Measurements from ENCODE around the gene NLGN1. TPM values are rescaled to one million over a fixed set of nuclear protein-coding genes. Genes with fewer than 3 reads are reported as not detected.

Gene NLGN1
- total RNA-seq, 1 donor from 2014 or later = 4.5 TPM

GRCh38 chr3:173905381-173905780 is 507.8 kb downstream of the NLGN1 start:
- no peak overlapping the region for H3K4me3 ChIP-seq (ENCODE audit: low read depth, low read length)
- no peak for DNase-seq (ENCODE audit: low read depth)
- TF ChIP-seq CTCF (IDR thresholded peaks at IDR 0.05; ENCODE audit: insufficient read depth, low read length, poor library complexity, severe bottlenecking) = no peak
- H3K36me3 ChIP-seq (ENCODE audit: control insufficient read depth, insufficient read depth, low read length) = no peaks in the 10 kb centered on the region
- no peaks in the 10 kb centered on the region for H3K27me3 ChIP-seq (ENCODE audit: control insufficient read depth, insufficient read depth, low read length)

DNA sequence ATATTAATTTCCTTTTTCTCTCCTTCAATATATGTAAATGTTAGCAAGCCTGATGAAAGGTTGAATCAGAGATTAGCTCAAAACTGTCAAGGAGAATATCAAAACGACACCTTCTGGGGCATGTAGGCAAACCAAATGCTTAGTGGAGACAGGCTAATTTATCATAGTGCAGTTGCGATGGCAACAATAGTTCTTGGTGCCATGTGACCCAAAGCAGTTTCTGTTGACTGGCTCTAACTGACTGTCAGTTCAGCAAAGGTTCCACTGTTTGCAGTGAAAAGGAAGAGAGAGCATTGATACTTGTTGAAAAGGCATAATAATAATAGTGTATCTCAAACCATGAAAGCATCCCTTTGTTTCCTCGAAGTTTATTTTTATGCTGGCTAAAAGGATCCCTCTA is 513.9 kb downstream of the NLGN1 start:
- no peak for TF ChIP-seq CTCF (IDR thresholded peaks at IDR 0.05; ENCODE audit: insufficient read depth, low read length, poor library complexity, severe bottlenecking)
- DNase-seq (ENCODE audit: low read depth) = no peak
- Histone ChIP-seq H3K36me3 (ENCODE audit: control insufficient read depth, insufficient read depth, low read length) (no peaks in the 10 kb centered on the region), H3K4me3 (ENCODE audit: low read depth, low read length) (no peak overlapping the region), H3K27me3 (ENCODE audit: control insufficient read depth, insufficient read depth, low read length) (no peaks in the 10 kb centered on the region)

DNA sequence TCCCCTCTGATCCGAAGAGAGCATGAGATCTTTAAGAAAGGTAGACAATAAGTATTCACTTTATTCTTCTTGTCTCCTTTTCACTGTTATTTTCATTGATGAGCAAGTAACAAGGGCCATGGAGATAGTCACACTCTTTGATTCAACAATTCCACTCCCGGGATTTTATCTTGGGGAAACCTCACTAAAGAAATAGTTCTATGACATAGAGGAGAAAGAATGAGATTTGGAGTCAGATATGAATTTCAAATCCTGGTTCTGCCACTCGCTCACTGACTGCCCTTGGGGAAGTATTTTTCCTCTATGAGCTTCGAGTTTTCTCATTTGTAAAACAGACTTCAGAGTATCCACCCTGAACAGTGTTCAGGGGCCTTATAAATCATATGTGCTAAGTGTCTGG is 514.6 kb downstream of the NLGN1 start:
- Histone ChIP-seq H3K27me3 (ENCODE audit: control insufficient read depth, insufficient read depth, low read length) (no peaks in the 10 kb centered on the region), H3K36me3 (ENCODE audit: control insufficient read depth, insufficient read depth, low read length) (no peaks in the 10 kb centered on the region), H3K4me3 (ENCODE audit: low read depth, low read length) (no peak overlapping the region)
- no peak for DNase-seq (ENCODE audit: low read depth)
- TF ChIP-seq CTCF (IDR thresholded peaks at IDR 0.05; ENCODE audit: insufficient read depth, low read length, poor library complexity, severe bottlenecking) = no peak

DNA sequence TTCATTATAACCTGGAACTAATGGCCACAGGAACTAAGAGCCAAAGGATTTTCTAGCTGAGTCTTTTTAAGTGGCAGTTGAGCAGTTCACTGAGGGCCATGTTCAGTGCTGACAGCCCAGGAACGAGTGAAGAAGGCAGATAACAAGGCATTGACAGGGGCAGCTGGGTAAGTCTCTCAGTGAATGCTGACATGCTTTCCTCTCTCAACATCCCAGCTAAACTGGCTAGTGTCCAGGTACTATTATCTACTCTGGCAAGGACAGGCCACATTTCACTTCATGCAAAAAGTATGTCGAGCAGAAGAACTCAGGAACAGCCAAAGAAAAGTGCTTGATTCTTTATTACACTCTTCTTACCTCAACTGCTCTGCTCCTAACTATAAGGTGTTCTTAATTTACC is 515.9 kb downstream of the NLGN1 start:
- no peak for DNase-seq (ENCODE audit: low read depth)
- Histone ChIP-seq H3K27me3 (ENCODE audit: control insufficient read depth, insufficient read depth, low read length) (no peaks in the 10 kb centered on the region), H3K36me3 (ENCODE audit: control insufficient read depth, insufficient read depth, low read length) (no peaks in the 10 kb centered on the region), H3K4me3 (ENCODE audit: low read depth, low read length) (no peak overlapping the region)
- TF ChIP-seq CTCF (IDR thresholded peaks at IDR 0.05; ENCODE audit: insufficient read depth, low read length, poor library complexity, severe bottlenecking) = no peak

DNA sequence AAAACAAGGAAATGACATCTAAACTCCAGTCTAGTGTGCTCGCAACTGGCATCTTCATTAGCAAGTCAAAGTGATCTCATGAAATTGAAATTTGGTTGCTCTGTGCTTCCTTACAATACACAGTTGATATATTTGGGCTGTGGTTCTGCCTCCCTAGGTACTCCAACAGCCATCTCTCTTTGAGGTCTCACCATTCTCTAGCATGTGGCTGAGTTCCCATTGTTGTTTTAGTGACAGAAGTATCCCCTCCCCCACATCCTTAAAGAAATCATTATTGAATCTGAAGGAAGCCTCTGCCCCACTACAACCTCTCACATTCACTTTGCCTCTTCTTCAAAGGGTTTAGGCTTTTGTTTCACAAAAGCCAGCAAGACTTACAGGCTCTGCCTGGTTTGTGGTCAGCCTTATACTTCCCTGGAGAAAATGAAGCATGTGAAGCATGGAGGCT is 516.5 kb downstream of the NLGN1 start:
- H3K36me3 ChIP-seq (ENCODE audit: control insufficient read depth, insufficient read depth, low read length) = no peaks in the 10 kb centered on the region
- TF ChIP-seq CTCF (IDR thresholded peaks at IDR 0.05; ENCODE audit: insufficient read depth, low read length, poor library complexity, severe bottlenecking) = no peak
- no peak for DNase-seq (ENCODE audit: low read depth)
- no peak overlapping the region for H3K4me3 ChIP-seq (ENCODE audit: low read depth, low read length)
- no peaks in the 10 kb centered on the region for H3K27me3 ChIP-seq (ENCODE audit: control insufficient read depth, insufficient read depth, low read length)

- no peak for DNase-seq (ENCODE audit: low read depth)
- H3K4me3 ChIP-seq (ENCODE audit: low read depth, low read length) = no peak overlapping the region
- no peak for TF ChIP-seq CTCF (IDR thresholded peaks at IDR 0.05; ENCODE audit: insufficient read depth, low read length, poor library complexity, severe bottlenecking)
- H3K36me3 ChIP-seq (ENCODE audit: control insufficient read depth, insufficient read depth, low read length) = no peaks in the 10 kb centered on the region
- H3K27me3 ChIP-seq (ENCODE audit: control insufficient read depth, insufficient read depth, low read length) = no peaks in the 10 kb centered on the region
Measured at GRCh38 chr3:173916799-173917198, 519.3 kb downstream of the NLGN1 start.
